H9 (cell line): Measurements from ENCODE around the gene ABCG5. TPM values are rescaled to one million over a fixed set of nuclear protein-coding genes. Genes with fewer than 3 reads are reported as not detected.

Experiments used
- DNase-seq: peaks from one replicate; pipeline ENCODE4 v3.0.0-alpha.2; 2017
- H2AFZ ChIP-seq: one replicate; pipeline ENCODE4 v1.6.1; 2013; ENCODE audit warnings: mild to moderate bottlenecking, low read length, control low read depth, moderate library complexity
- H2AK5ac ChIP-seq: 2 replicates; pipeline ENCODE4 v1.6.1; 2013; ENCODE audit warnings: low read length, control low read depth, mixed read lengths; ENCODE audit not compliant: insufficient read length
- H2BK120ac ChIP-seq: one replicate; pipeline ENCODE4 v1.6.1; 2013; ENCODE audit warnings: low read depth, mild to moderate bottlenecking, low read length, control low read depth, inconsistent platforms; ENCODE audit not compliant: poor library complexity, severe bottlenecking
- H2BK12ac ChIP-seq: 2 replicates; pipeline ENCODE4 v1.6.1; 2013; ENCODE audit warnings: low read length, control low read depth, mixed read lengths, low read depth; ENCODE audit not compliant: insufficient read length
- H2BK15ac ChIP-seq: 2 replicates; pipeline ENCODE4 v1.6.1; 2013; ENCODE audit warnings: low read depth, low read length, control low read depth
- H2BK20ac ChIP-seq: one replicate; pipeline ENCODE4 v1.6.1; 2013; ENCODE audit warnings: low read depth, mild to moderate bottlenecking, low read length, control low read depth, inconsistent platforms; ENCODE audit not compliant: poor library complexity, severe bottlenecking
- H2BK5ac ChIP-seq: 2 replicates; pipeline ENCODE4 v1.6.1; 2013; ENCODE audit warnings: low read length, control low read depth, mixed read lengths; ENCODE audit not compliant: insufficient read length
- H3K14ac ChIP-seq: 2 replicates; pipeline ENCODE4 v1.6.1; 2013; ENCODE audit warnings: low read length, control low read depth; ENCODE audit not compliant: insufficient read depth
- H3K18ac ChIP-seq: 2 replicates; pipeline ENCODE4 v1.6.1; 2013; ENCODE audit warnings: low read depth, mild to moderate bottlenecking, mixed read lengths, low read length, control low read depth; ENCODE audit not compliant: insufficient read length
- H3K23ac ChIP-seq: 2 replicates; pipeline ENCODE4 v1.6.1; 2013; ENCODE audit warnings: low read length, control low read depth, mixed read lengths, low read depth; ENCODE audit not compliant: insufficient read length
- H3K23me2 ChIP-seq: 2 replicates; pipeline ENCODE4 v1.6.1; 2013; ENCODE audit warnings: low read depth, mild to moderate bottlenecking, mixed read lengths, low read length, control low read depth; ENCODE audit not compliant: insufficient read length, poor library complexity, severe bottlenecking
- H3K27ac ChIP-seq: 2 replicates; pipeline ENCODE4 v1.5.1; 2013; ENCODE audit warnings: low read length, control low read depth, mixed read lengths, low read depth; ENCODE audit not compliant: insufficient read length
- H3K27me3 ChIP-seq: 2 replicates; pipeline ENCODE4 v1.6.1; 2013; ENCODE audit warnings: low read length, control low read depth, inconsistent platforms; ENCODE audit not compliant: insufficient read depth
- H3K4ac ChIP-seq: 2 replicates; pipeline ENCODE4 v1.6.1; 2013; ENCODE audit warnings: low read depth, mild to moderate bottlenecking, control low read depth, inconsistent platforms, low read length, moderate library complexity
- H3K4me1 ChIP-seq: 2 replicates; pipeline ENCODE4 v1.6.1; 2013; ENCODE audit warnings: low read length, control low read depth, inconsistent platforms; ENCODE audit not compliant: insufficient read depth
- H3K4me2 ChIP-seq: 2 replicates; pipeline ENCODE4 v1.6.1; 2013; ENCODE audit warnings: low read length, control low read depth, mixed read lengths; ENCODE audit not compliant: insufficient read length, insufficient read depth
- H3K56ac ChIP-seq: 2 replicates; pipeline ENCODE4 v1.6.1; 2013; ENCODE audit warnings: low read depth, mild to moderate bottlenecking, mixed read lengths, low read length, control low read depth; ENCODE audit not compliant: insufficient read length
- H3K79me1 ChIP-seq: 2 replicates; pipeline ENCODE4 v1.6.1; 2013; ENCODE audit warnings: low read depth, mild to moderate bottlenecking, moderate library complexity, low read length, control low read depth, inconsistent platforms; ENCODE audit not compliant: insufficient read depth, poor library complexity, severe bottlenecking
- H3K79me2 ChIP-seq: 2 replicates; pipeline ENCODE4 v1.6.1; 2013; ENCODE audit warnings: low read length, control low read depth, inconsistent platforms; ENCODE audit not compliant: insufficient read depth
- H3K9ac ChIP-seq: 2 replicates; pipeline ENCODE4 v1.6.1; 2013; ENCODE audit warnings: low read length, control low read depth, mixed read lengths; ENCODE audit not compliant: insufficient read length; ENCODE audit errors: extremely low read depth
- H3K9me3 ChIP-seq: one replicate; pipeline ENCODE4 v1.6.1; 2013; ENCODE audit warnings: low read depth, low read length, inconsistent platforms; ENCODE audit not compliant: control insufficient read depth
- H3T11ph ChIP-seq: one replicate; pipeline ENCODE4 v1.6.1; 2013; ENCODE audit warnings: mild to moderate bottlenecking, low read length, control low read depth, inconsistent platforms
- H4K20me1 ChIP-seq: one replicate; pipeline ENCODE4 v1.6.1; 2013; ENCODE audit not compliant: control insufficient read depth, insufficient read length, insufficient read depth
- H4K5ac ChIP-seq: 2 replicates; pipeline ENCODE4 v1.6.1; 2013; ENCODE audit warnings: low read depth, mild to moderate bottlenecking, mixed read lengths, low read length, control low read depth; ENCODE audit not compliant: insufficient read length
- H4K8ac ChIP-seq: replicated peaks from 2 replicates; pipeline ENCODE4 v1.6.1; 2013; ENCODE audit warnings: low read length, control low read depth, mixed read lengths, low read depth; ENCODE audit not compliant: insufficient read length
- H4K91ac ChIP-seq: 2 replicates; pipeline ENCODE4 v1.6.1; 2013; ENCODE audit warnings: low read depth, mild to moderate bottlenecking, moderate library complexity, mixed read lengths, low read length, control low read depth; ENCODE audit not compliant: insufficient read length
- H3K27ac Mint-ChIP-seq, 3 experiments: 2 replicates in 2 of 3; 3 replicates in 1 of 3; pipeline ENCODE4 v1.8.0; 2020 to 2021; ENCODE audit warnings: mixed read lengths in 3 of 3, mild to moderate bottlenecking in 1 of 3, moderate library complexity in 1 of 3
- H3K27me3 Mint-ChIP-seq: 2 replicates; pipeline ENCODE4 v1.8.0; 2021; ENCODE audit warnings: low read depth, mild to moderate bottlenecking, moderate library complexity, mixed read lengths
- H3K36me3 Mint-ChIP-seq, 3 experiments: 2 replicates in 2 of 3; 3 replicates in 1 of 3; pipeline ENCODE4 v1.8.0; 2020 to 2021; ENCODE audit warnings: low read depth in 3 of 3, mixed read lengths in 3 of 3; ENCODE audit not compliant: insufficient read depth in 1 of 3
- H3K4me1 Mint-ChIP-seq, 2 experiments: 2 replicates each; pipeline ENCODE4 v1.8.0; 2020; ENCODE audit warnings: mixed read lengths in 2 of 2
- H3K4me3 Mint-ChIP-seq, 2 experiments: 2 replicates in 1 of 2; 3 replicates in 1 of 2; pipeline ENCODE4 v1.8.0; 2020 to 2021; ENCODE audit warnings: mild to moderate bottlenecking in 2 of 2, mixed read lengths in 2 of 2, moderate library complexity in 1 of 2
- H3K9me3 Mint-ChIP-seq, 2 experiments: 2 replicates in 1 of 2; 3 replicates in 1 of 2; pipeline ENCODE4 v1.8.0; 2020; ENCODE audit warnings: mild to moderate bottlenecking in 2 of 2, mixed read lengths in 2 of 2, moderate library complexity in 1 of 2
- WGBS: extraction: QIAGEN DNeasy Blood & Tissue Kit; methylation state at CpG from one replicate; pipeline ENCODE4 v1.1.7; 2013; ENCODE audit warnings: missing lambda C conversion rate, low lambda C conversion rate, mixed read lengths; ENCODE audit not compliant: insufficient read length; ENCODE audit errors: extremely low coverage; 5-methylcytosine and 5-hydroxymethylcytosine counted together
- total RNA-seq: library from RNA; stranded (reverse); gene quantifications from 2 replicates; pipeline ENCODE4 v1.2.1, GENCODE V29; 2021
- TF ChIP-seq, protein P1 (sequence below): fragments of 200-600 bp; sonication (generic); conservative IDR thresholded peaks from 3 replicates; pipeline ENCODE4 v1.8.0; 2021; ENCODE audit warnings: antibody characterized with exemption, mild to moderate bottlenecking

Gene ABCG5
- total RNA-seq, 1 experiment from 2014 or later: not detected

DNA sequence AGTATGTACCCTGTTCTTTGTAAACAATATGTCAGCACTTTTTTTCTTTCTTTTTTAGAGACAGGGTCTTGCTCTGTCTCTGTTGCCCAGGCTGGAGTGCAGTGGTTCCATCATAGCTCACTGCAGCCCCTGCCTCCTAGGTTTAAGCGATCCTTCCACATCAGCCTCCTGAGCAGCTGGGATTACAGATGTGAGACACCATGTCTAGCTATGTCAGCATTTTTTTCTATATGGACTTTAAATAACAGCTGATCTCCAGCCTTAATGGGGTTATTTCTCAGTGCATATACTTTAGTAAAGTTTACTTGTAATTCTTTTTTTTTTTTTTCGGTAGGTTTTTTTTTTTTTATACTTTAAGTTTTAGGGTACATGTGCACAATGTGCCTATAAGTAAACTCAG lies 26.6 kb downstream of the ABCG5 start:
- Histone ChIP-seq H2AK5ac (no peak overlapping the region), H2BK15ac (no peak overlapping the region), H3K9me3 (no peaks in the 10 kb centered on the region), H3K56ac (no peak overlapping the region), H3K18ac (no peak overlapping the region), H3T11ph (no peak overlapping the region), H3K23ac (no peak overlapping the region), H4K91ac (no peak overlapping the region), H3K79me1 (no peaks in the 10 kb centered on the region), H2BK120ac (no peak overlapping the region), H3K4me1 (no peaks in the 10 kb centered on the region), H4K8ac (no peak overlapping the region), H3K27me3 (no peaks in the 10 kb centered on the region), H3K14ac (no peak overlapping the region), H3K4me2 (no peak overlapping the region), H3K9ac (no peak overlapping the region), H2BK20ac (no peak overlapping the region), H4K20me1 (no peaks in the 10 kb centered on the region), H2AFZ (no peak overlapping the region), H2BK12ac (no peak overlapping the region), H3K27ac (no peak overlapping the region), H4K5ac (no peak overlapping the region), H3K79me2 (no peaks in the 10 kb centered on the region), H2BK5ac (no peak overlapping the region), H3K4ac (no peak overlapping the region), H3K23me2 (no peaks in the 10 kb centered on the region)
- Mint-ChIP-seq H3K27ac (no peak overlapping the region), H3K9me3 (no peaks in the 10 kb centered on the region), H3K4me1 (0 out of 4 replicates have a peak, but pooled peaks cover 0 to 2% of the 10 kb centered on the region in 2 experiments), H3K27me3 (no peaks in the 10 kb centered on the region), H3K4me3 (no peak overlapping the region), H3K36me3 (no peaks in the 10 kb centered on the region; a peak in 1 of 7 replicates)
- TF ChIP-seq, protein P1, sequence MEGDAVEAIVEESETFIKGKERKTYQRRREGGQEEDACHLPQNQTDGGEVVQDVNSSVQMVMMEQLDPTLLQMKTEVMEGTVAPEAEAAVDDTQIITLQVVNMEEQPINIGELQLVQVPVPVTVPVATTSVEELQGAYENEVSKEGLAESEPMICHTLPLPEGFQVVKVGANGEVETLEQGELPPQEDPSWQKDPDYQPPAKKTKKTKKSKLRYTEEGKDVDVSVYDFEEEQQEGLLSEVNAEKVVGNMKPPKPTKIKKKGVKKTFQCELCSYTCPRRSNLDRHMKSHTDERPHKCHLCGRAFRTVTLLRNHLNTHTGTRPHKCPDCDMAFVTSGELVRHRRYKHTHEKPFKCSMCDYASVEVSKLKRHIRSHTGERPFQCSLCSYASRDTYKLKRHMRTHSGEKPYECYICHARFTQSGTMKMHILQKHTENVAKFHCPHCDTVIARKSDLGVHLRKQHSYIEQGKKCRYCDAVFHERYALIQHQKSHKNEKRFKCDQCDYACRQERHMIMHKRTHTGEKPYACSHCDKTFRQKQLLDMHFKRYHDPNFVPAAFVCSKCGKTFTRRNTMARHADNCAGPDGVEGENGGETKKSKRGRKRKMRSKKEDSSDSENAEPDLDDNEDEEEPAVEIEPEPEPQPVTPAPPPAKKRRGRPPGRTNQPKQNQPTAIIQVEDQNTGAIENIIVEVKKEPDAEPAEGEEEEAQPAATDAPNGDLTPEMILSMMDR: no peak
- DNase-seq: no peak
- WGBS: no CpG with 5 or more reads among the region's 2 CpGs
